GM18907 (cell line): ENCODE measurements around the gene SPTSSA.
"Not testable (repeated sequence)": the region's sequence is repeated elsewhere in the genome, so short reads cannot be mapped to it uniquely, and the experiment has no call there.

Experiments
- ATAC-seq: cut with Tn5 transposase; IDR thresholded peaks from one replicate; pipeline ENCODE4 v1.9.1; 2021; ENCODE audit warnings: mild to moderate bottlenecking, moderate library complexity; ENCODE audit not compliant: unreplicated experiment

The SPTSSA gene

GRCh38 chr14:34428102-34428466 lies 34.0 kb downstream of the SPTSSA start:
- ATAC-seq, result not testable (repeated sequence)

GRCh38 chr14:34426313-34427295 lies 35.4 kb downstream of the SPTSSA start:
- ATAC-seq, result no peak

GRCh38 chr14:34425095-34425851 lies 36.8 kb downstream of the SPTSSA start:
- no peak for ATAC-seq

DNA sequence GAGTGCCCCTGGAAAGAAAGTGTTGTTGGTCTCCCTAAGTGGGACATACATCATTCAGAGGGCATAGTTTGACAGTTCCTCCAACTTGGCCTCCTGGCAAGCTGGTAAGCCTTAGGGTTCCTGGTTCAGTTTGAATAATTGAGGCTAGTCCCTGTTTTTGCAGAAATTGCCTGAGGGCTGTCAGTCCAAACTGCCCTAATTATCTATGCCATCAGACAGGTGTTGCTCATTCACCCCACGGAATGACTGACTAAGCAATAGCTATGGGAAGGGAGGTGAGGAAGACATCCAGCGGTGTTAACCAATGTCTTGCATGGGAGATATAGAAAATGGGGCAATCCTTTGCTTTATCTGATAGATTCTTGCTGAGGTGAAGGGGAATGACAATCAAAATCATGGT lies 37.6 kb downstream of the SPTSSA start:
- no peak for ATAC-seq

GRCh38 chr14:34423445-34423844 lies 38.6 kb downstream of the SPTSSA start:
- ATAC-seq, result no peak

GRCh38 chr14:34420547-34421150 lies 41.4 kb downstream of the SPTSSA start:
- ATAC-seq, result no peak

GRCh38 chr14:34409721-34410120 lies 52.3 kb downstream of the SPTSSA start:
- ATAC-seq, result no peak

DNA sequence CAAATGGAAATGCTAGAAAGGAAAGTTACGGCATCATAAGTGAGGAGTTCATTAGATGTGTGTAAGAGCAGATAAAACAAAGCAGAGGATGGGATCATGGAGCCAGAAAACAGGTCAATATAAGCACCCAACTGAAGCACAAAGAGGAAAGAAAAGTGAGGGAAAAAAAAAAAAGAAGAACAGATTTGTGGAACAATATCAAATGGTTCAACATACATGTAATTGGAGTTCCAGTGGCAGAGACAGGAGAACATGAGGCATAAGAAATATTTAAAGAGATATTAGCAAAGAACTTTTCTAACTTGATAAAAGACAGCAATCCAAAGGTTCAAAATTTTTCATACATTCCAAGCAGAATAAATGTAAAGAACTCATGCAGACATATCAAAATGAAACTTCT lies 54.1 kb downstream of the SPTSSA start:
- no peak for ATAC-seq

DNA sequence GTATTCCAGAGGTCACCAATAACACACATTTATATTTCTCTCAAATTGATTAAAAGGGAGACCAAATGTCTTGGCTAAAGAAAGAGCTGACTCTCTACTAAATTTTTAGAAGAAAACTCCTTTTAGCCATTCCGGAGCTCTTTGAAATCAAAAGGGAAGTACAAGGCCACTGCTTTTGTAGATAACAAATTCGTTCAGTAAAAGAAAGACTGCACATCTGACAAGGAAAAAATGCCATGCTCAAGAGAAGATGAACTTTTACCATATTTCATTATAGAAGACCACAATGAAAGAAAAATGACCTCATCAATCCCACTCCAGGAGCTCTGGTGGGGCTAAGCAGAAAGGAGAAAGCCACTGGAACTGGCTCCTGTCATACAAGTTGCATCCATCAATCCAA lies 57.6 kb downstream of the SPTSSA start:
- ATAC-seq, result no peak

DNA sequence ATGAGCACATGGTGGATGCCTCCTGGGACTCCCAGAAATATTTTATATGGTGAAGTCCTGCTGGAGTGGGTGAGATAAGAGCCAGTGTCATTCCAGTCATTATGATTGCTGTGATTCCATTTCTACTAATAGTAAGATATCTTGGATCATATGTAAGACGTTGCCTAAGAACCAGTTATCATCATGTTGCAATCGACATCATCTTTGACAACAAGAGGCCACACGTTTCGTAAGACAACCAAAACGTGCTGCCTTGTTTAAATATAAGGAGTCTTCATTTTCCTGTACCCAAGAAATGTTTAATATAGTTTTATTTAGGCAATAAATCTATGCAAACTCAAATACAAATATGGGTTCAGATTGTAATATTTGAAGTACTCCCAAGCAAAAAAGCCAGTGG lies 58.4 kb downstream of the SPTSSA start:
- no peak for ATAC-seq

DNA sequence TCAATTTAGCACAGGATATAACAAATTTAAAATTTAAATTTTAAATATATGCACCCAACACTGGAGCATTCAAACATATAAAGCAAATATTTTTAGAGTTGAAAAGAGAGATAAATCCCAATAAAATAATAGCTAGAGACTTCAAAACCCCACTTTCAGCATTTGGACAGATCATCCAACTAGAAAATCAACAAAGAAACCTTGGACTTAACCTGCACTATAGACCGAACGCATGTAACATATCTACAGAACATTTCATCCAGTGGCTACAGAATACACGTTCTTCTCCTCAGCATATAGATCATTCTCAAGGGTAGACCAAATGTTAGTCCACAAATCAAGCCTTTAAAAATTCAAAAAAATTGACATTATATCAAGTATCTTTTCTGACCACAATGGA lies 64.0 kb downstream of the SPTSSA start:
- no peak for ATAC-seq

DNA sequence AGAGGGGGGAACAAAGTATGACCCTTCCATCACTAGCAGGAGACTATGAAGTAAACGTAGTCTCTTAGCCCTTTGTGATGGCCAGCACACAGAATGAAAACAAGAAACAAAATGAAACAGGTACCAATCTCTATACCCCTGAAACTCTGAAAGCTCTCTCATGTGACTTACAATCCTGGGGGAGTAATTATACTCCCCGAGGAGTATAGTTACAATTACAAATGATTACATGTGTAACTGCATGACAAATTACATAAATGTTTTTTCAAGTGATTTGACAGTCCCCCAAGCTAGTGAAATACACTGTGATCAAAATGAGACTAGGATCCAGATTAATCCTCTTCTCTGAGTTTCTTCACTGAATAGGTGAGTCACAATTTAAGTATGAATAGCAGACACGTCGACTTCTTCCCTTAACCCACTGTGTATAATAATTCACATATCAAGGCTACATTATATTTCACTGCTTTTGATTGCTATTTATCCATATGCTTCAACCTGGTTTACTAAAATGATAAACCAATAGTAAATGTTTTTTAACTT lies 74.0 kb downstream of the SPTSSA start:
- ATAC-seq, result no peak

GRCh38 chr14:34386865-34387485 lies 75.1 kb downstream of the SPTSSA start:
- no peak for ATAC-seq

DNA sequence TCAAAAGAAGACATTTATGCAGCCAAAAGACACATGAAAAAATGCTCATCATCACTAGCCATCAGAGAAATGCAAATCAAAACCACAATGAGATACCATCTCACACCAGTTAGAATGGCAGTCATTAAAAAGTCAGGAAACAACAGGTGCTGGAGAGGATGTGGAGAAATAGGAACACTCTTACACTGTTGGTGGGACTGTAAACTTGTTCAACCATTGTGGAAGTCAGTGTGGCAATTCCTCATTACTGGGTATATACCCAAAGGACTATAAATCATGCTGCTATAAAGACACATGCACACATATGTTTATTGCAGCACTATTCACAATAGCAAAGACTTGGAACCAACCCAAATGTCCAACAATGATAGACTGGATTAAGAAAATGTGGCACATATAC lies 76.2 kb downstream of the SPTSSA start:
- not testable (repeated sequence) for ATAC-seq

GRCh38 chr14:34383839-34384238 lies 78.2 kb downstream of the SPTSSA start:
- ATAC-seq, result no peak
